GM12873 (cell line): Measurements from ENCODE around the gene AJAP1.

Experiments
- TF ChIP-seq, protein P1 (sequence below): IDR thresholded peaks from 2 replicates; pipeline ENCODE4 v1.5.1; 2012; ENCODE audit warnings: low read depth, mild to moderate bottlenecking, moderate library complexity, low read length, control low read depth; ENCODE audit not compliant: insufficient read depth; ENCODE audit errors: missing control alignments

Gene AJAP1

GRCh38 chr1:4699376-4700301 is 45.2 kb downstream of the AJAP1 start:
- TF ChIP-seq, protein P1, sequence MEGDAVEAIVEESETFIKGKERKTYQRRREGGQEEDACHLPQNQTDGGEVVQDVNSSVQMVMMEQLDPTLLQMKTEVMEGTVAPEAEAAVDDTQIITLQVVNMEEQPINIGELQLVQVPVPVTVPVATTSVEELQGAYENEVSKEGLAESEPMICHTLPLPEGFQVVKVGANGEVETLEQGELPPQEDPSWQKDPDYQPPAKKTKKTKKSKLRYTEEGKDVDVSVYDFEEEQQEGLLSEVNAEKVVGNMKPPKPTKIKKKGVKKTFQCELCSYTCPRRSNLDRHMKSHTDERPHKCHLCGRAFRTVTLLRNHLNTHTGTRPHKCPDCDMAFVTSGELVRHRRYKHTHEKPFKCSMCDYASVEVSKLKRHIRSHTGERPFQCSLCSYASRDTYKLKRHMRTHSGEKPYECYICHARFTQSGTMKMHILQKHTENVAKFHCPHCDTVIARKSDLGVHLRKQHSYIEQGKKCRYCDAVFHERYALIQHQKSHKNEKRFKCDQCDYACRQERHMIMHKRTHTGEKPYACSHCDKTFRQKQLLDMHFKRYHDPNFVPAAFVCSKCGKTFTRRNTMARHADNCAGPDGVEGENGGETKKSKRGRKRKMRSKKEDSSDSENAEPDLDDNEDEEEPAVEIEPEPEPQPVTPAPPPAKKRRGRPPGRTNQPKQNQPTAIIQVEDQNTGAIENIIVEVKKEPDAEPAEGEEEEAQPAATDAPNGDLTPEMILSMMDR: no peak

DNA sequence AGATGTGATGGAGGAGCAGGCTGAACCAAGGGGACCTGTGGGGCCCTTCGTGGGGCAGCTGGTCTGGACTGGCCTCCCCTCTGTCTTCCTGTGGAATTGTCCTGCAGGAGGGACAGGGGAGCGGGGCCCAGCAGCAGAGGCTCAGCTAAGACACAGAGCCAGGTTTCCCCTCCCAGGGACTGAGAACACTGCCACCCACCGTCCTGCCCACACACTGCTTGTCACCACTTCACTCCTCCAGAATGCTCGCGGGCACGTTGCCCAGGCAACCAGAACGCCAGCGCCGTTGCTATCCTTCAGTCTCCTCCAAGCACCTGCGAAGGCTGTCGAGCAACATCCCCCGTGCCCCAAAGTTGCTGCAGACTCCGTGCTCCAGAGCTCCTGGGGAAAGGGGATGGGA is 46.4 kb downstream of the AJAP1 start:
- TF ChIP-seq, protein P1: no peak

DNA sequence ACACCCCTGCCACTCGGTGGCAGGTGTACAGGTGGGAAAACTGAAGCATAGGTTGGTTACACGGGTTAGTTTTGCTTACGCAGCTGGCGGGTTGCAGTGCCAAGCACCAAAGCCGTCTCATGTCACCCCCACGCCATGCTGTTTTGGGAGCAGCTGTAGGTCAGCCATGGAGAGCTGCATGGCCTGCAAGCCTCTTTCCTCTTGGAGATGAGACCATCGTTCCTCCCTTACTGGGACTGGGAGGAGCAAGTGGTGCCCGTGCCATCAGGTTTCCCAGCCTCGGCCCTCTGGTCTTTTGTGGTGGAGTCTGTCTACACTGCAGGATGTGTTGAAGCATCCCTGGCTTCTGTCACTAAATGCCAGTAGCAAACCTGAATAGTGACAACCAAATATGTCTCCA is 46.9 kb downstream of the AJAP1 start:
- TF ChIP-seq, protein P1: no peak

DNA sequence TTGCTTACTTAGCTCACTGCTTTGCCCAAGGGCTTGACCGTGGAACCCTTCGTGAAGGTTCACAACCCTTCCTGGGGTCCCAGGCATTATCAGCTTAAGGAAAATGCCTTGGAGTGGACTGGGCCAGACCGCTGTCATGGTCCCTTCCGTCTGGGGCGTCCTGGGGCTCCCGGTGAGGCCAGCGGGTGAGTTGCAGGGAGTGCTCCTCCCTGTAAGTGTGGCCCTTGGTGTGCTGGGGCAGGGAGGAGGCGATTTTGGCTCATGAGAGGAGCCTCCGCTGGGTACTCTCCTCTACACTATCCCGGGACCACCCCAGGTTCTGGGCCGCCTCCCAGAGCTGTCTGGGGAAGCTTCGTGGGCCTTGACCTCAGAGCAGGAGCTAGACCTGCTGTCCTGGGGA is 48.1 kb downstream of the AJAP1 start:
- TF ChIP-seq, protein P1: no peak

DNA sequence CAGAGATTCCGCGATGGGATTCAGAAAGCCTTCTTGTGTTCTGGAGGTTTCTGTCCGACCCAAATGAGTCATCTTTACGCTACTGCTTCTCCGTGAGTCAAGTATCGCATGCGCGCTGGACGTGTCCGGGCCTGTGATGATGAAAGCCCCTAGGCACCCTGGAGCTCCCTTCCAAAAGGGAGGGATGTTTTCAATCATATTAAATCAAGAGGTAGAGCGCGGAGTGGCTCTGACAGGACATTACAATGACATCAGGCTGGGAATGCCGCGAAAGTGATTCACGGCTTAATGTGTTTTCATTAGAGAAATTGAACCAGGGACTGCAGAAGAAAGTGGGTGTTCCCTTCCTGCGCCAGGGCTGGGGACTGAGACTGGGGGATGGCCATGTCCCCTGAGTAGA is 48.5 kb downstream of the AJAP1 start:
- TF ChIP-seq, protein P1: no peak

DNA sequence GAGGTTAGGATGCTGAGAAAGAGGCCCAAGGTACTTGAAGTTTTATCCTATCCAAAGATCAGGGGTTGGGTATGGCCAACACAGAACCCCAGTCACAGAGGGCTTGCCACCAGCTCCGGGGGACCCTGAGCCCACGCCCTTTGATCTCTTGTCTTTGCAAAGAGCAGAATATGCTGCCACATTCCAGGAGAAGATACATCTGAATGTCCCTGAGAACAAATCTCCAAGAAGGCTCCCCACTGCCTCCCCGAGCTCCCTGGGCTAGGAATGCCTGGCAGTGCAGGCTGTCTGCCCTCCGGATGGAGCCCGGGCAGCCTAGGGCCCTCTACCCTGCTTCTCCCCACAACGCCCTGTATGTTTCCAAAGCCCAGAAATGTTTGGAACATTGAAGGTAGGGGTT is 49.2 kb downstream of the AJAP1 start:
- TF ChIP-seq, protein P1: no peak

DNA sequence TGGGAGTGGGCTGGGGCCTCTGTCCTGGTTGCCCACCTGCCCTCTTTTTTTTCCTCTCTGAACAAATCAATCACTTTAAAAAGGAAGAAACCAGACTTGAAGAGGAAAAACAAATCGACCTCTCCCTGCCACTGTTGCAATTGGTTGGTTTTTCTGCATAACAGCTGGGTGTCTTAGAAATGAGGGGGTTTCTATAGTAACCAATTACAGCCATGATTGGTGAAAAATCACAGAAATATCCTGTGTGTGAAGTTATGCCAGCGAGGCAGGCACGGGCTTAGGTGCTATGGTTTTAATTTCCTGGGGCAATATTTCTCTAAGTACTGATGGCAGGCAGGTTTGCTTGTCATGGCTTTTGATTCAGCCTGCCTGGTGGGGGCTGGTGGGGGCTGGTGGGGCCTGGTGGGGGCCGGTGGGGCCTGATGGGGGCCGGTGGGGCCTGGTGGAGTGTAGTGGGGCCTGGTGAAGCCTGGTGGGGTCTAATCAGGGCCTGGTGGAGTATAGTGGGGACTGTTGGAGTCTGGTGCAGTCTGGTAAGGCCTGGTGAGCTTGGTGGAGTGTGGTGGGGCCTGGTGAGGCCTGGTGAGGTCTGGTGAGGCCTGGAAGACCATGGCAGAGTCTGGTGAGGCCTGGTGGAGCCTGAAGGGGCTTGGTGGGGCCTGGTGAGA is 54.6 kb downstream of the AJAP1 start:
- TF ChIP-seq, protein P1: no peak
